SK-N-SH (cell line): ENCODE data around the gene CENPN. TPM values are rescaled to one million over a fixed set of nuclear protein-coding genes. Genes with fewer than 3 reads are reported as not detected.

Experiments used
- CTCF ChIA-PET: fragments of 300-600, 350-600 bp; formaldehyde crosslinking; extraction: SDS; loops from one replicate; lab custom pipeline; 2021; lab: Yijun Ruan, JAX
- POLR2A ChIA-PET: fragments of 350-600 bp; sonication (Branson Sonifier 250); formaldehyde crosslinking; extraction: SDS; loops from one replicate; lab custom pipeline; 2020; ENCODE audit warnings: antibody characterized with exemption, inconsistent platforms; lab: Yijun Ruan, JAX
- DNase-seq: peaks from one replicate; pipeline ENCODE4 v3.0.0; 2012
- H2AFZ ChIP-seq: fragments of 200-600 bp; sonication (generic); 2 replicates; pipeline ENCODE4 v1.8.1; 2016; ENCODE audit warnings: antibody characterized with exemption, mild to moderate bottlenecking, low read depth
- H3F3A ChIP-seq: fragments of 200-600 bp; sonication (generic); replicated peaks from 2 replicates; pipeline ENCODE3; 2016; ENCODE audit warnings: antibody characterized with exemption, mild to moderate bottlenecking; ENCODE audit not compliant: insufficient read depth
- H3K27ac ChIP-seq, 2 experiments: fragments of 200-500 bp in 1 of 2; fragments of 200-600 bp in 1 of 2; sonication (Bioruptor generic) in 1 of 2; sonication (generic), shearing (Covaris generic) in 1 of 2; 2 replicates each; pipeline versions ENCODE4 v1.5.1 to v1.6.1; 2014 to 2016; ENCODE audit warnings: low read depth in 2 of 2, inconsistent platforms in 1 of 2, low read length in 1 of 2, mild to moderate bottlenecking in 1 of 2, mixed read lengths in 1 of 2
- H3K27me3 ChIP-seq: fragments of 200-600 bp; sonication (generic), shearing (Covaris generic); 2 replicates; pipeline ENCODE4 v1.6.1; 2016; ENCODE audit warnings: mixed run types; ENCODE audit not compliant: insufficient read depth
- H3K36me3 ChIP-seq, 2 experiments: fragments of 200-500 bp in 1 of 2; fragments of 200-600 bp in 1 of 2; sonication (Bioruptor generic) in 1 of 2; sonication (generic) in 1 of 2; replicated peaks in 1 of 2; 2 replicates each; pipeline versions ENCODE3 to v1.5.1; 2014 to 2016; ENCODE audit warnings: low read length in 1 of 2, mild to moderate bottlenecking in 1 of 2; ENCODE audit not compliant: insufficient read depth in 2 of 2, control insufficient read depth in 1 of 2
- H3K4me1 ChIP-seq, 2 experiments: fragments of 200-500 bp in 1 of 2; fragments of 200-600 bp in 1 of 2; sonication (Bioruptor generic) in 1 of 2; sonication (generic), shearing (Covaris generic) in 1 of 2; 2 replicates each; pipeline versions ENCODE4 v1.5.1 to v1.6.1; 2014 to 2016; ENCODE audit warnings: low read depth in 1 of 2, low read length in 1 of 2, mixed run types in 1 of 2; ENCODE audit not compliant: insufficient read depth in 2 of 2, control insufficient read depth in 1 of 2
- H3K4me2 ChIP-seq: fragments of 200-600 bp; sonication (generic), shearing (Covaris generic); 2 replicates; pipeline ENCODE4 v1.6.1; 2017; ENCODE audit warnings: mixed run types
- H3K4me3 ChIP-seq, 2 experiments: fragments of 200-500 bp in 1 of 2; fragments of 200-600 bp in 1 of 2; sonication (Bioruptor generic) in 1 of 2; sonication (generic), shearing (Covaris generic) in 1 of 2; 2 replicates each; pipeline versions ENCODE4 v1.5.1 to v1.8.1; 2014 to 2016; ENCODE audit warnings: low read depth in 2 of 2, inconsistent platforms in 1 of 2, low read length in 1 of 2, mild to moderate bottlenecking in 1 of 2, mixed read lengths in 1 of 2, moderate library complexity in 1 of 2
- H3K79me2 ChIP-seq: fragments of 200-600 bp; sonication (generic); 2 replicates; pipeline ENCODE4 v1.8.1; 2017; ENCODE audit warnings: mild to moderate bottlenecking; ENCODE audit not compliant: insufficient read depth
- H3K9ac ChIP-seq: fragments of 200-600 bp; sonication (generic); 2 replicates; pipeline ENCODE4 v1.6.1; 2017; ENCODE audit warnings: mixed run types
- H3K9me2 ChIP-seq: fragments of 200-600 bp; sonication (generic); 2 replicates; pipeline ENCODE4 v1.6.1; 2017; ENCODE audit warnings: mixed run types
- H3K9me3 ChIP-seq: fragments of 200-600 bp; sonication (generic); 2 replicates; pipeline ENCODE4 v1.6.1; 2017; ENCODE audit warnings: mixed run types, mild to moderate bottlenecking, moderate library complexity
- H4K20me1 ChIP-seq: fragments of 200-600 bp; sonication (generic); 2 replicates; pipeline ENCODE4 v1.6.1; 2017; ENCODE audit warnings: mild to moderate bottlenecking, mixed run types; ENCODE audit not compliant: insufficient read depth
- CTCF ChIP-seq: fragments of 200-600 bp; sonication (generic); IDR thresholded peaks from 2 replicates; pipeline ENCODE4 v1.6.1; 2017; ENCODE audit warnings: antibody characterized with exemption, mild to moderate bottlenecking, moderate library complexity
- EZH2phosphoT487 ChIP-seq: fragments of 200-600 bp; sonication (generic); IDR thresholded peaks from 2 replicates; pipeline ENCODE4 v1.6.1; 2017; ENCODE audit warnings: low read depth, mixed run types, mild to moderate bottlenecking, antibody characterized with exemption, moderate library complexity, borderline replicate concordance
- GABPA ChIP-seq: IDR thresholded peaks from 2 replicates; pipeline ENCODE4 v1.4.0; 2012; ENCODE audit warnings: low read depth, mild to moderate bottlenecking
- MEF2A ChIP-seq: IDR thresholded peaks from 2 replicates; pipeline ENCODE4 v1.4.0; 2012; ENCODE audit warnings: low read depth, borderline replicate concordance
- MXI1 ChIP-seq: IDR thresholded peaks from 2 replicates; pipeline ENCODE4 v1.6.1; 2012; ENCODE audit warnings: mild to moderate bottlenecking, low read depth, low read length, improper control_type of control experiment
- NFIC ChIP-seq: IDR thresholded peaks from 2 replicates; pipeline ENCODE4 v1.4.0; 2012; ENCODE audit warnings: borderline replicate concordance
- RAD21 ChIP-seq: IDR thresholded peaks from 2 replicates; pipeline ENCODE4 v1.6.1; 2012; ENCODE audit warnings: mild to moderate bottlenecking, low read length
- RCOR1 ChIP-seq: fragments of 150-350 bp; IDR thresholded peaks from 2 replicates; pipeline ENCODE4 v1.6.1; 2017; ENCODE audit warnings: antibody characterized with exemption, low read length
- RFX5 ChIP-seq: IDR thresholded peaks from 2 replicates; pipeline ENCODE4 v1.6.1; 2012; ENCODE audit warnings: mild to moderate bottlenecking, improper control_type of control experiment, low read length
- RXRA ChIP-seq: IDR thresholded peaks from 2 replicates; pipeline ENCODE4 v1.4.0; 2012; ENCODE audit warnings: low read depth, mild to moderate bottlenecking, borderline replicate concordance
- SIN3A ChIP-seq: IDR thresholded peaks from 2 replicates; pipeline ENCODE4 v1.6.1; 2012; ENCODE audit warnings: low read depth, mild to moderate bottlenecking, low read length, moderate library complexity, borderline replicate concordance
- SMC3 ChIP-seq: IDR thresholded peaks from 2 replicates; pipeline ENCODE4 v1.6.1; 2012; ENCODE audit warnings: low read depth, low read length, improper control_type of control experiment
- TAF1 ChIP-seq: IDR thresholded peaks from 2 replicates; pipeline ENCODE4 v1.6.1; 2012; ENCODE audit warnings: low read depth, mild to moderate bottlenecking, low read length, moderate library complexity, borderline replicate concordance
- YY1 ChIP-seq: IDR thresholded peaks from 2 replicates; pipeline ENCODE4 v1.4.0; 2012; ENCODE audit warnings: low read depth, mild to moderate bottlenecking
- WGBS: methylation state at CpG from one replicate; pipeline ENCODE4 v1.1.6; 2017; ENCODE audit warnings: low lambda C conversion rate; 5-methylcytosine and 5-hydroxymethylcytosine counted together
- polyA plus RNA-seq, 3 experiments: library from polyadenylated mRNA; depleted of rRNA; stranded (reverse); fragments of >200 nt; gene quantifications; 2 replicates each; pipeline ENCODE4 v1.2.3, GENCODE V29; 2012

The CENPN gene
- polyA plus RNA-seq, 1 of the 3 experiments (the other 2 are of a cell fraction) = 35.3 TPM

DNA sequence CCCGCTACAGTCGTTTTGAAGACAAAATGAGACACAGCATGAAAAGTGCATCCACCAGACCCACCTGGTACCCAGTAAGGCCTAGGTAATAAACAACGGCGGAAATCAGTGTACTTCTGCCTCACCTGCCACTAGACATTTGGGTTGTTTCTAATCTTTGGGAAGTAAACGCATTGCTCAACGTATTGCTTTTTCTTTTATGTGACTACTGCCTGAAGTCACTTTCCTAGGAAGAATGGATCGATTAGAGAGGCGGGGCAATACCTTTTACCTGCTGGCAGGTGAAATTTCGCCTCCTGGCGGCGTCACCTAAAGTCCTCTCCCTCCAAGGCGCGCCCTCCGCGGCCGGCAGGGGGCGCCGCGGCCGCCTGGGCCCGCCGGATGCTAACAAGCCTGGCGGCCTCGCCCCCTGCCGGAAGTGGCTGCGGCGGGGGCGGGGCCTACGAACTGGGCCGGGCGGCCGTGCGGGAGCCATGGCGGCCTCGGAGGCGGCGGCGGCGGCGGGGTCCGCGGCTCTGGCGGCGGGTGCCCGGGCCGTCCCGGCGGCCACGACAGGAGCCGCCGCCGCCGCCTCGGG lies 28.5 kb downstream of the CENPN start, which contains the start of gene ATMIN:
Gene ATMIN (plus strand): TSS at position 445 of the 577 bp plus-strand sequence. CDS start 29 bp downstream, at position 474.
- Histone ChIP-seq H2AFZ (peak within 1 kb of the TSS; percentile 66), H3K9me3 (no peaks in the 10 kb centered on the region), H3F3A (no peaks in the 10 kb centered on the region), H3K27me3 (no peaks in the 10 kb centered on the region), H3K79me2 (peaks cover 43% of the 10 kb centered on the region), H3K9me2 (no peaks in the 10 kb centered on the region), H3K36me3 (peaks cover 0 to 13% of the 10 kb centered on the region in 2 experiments), H3K4me2 (peak within 1 kb of the TSS; percentile 89), H3K27ac (peak within 1 kb of the TSS in 1 of 2 experiments; percentile 65; a peak in 2 of 4 replicates), H3K4me1 (peaks cover 0 to 13% of the 10 kb centered on the region in 2 experiments; a peak in 2 of 4 replicates), H4K20me1 (peaks cover 9% of the 10 kb centered on the region; the same call in 1 of the 2 replicates), H3K9ac (peak within 1 kb of the TSS; percentile 57), H3K4me3 (peak within 1 kb of the TSS; percentile 67 to 86)
- 17% methylated on average over 18 of the region's 54 CpGs for WGBS
- DNase-seq = peak; percentile 98
- TF ChIP-seq RCOR1 = peak; percentile 32; the same call in 1 of the 2 replicates
- TF ChIP-seq MEF2A = no peak
- peak; percentile 82 for TF ChIP-seq SMC3
- no peak for TF ChIP-seq RFX5
- TF ChIP-seq RXRA = no peak
- TF ChIP-seq TAF1 = peak; percentile 40; the same call in 1 of the 2 replicates
- TF ChIP-seq SIN3A = peak; percentile 64; the same call in 1 of the 2 replicates
- TF ChIP-seq MXI1 = 0 out of 2 replicates have a peak, but pooled peaks have one; percentile 18
- no peak for TF ChIP-seq EZH2phosphoT487
- TF ChIP-seq NFIC = no peak
- TF ChIP-seq YY1 = peak; percentile 62
- peak; percentile 70 for TF ChIP-seq GABPA
- peak; percentile 64 for TF ChIP-seq RAD21
- peak; percentile 98 for TF ChIP-seq CTCF
- ChIA-PET CTCF (interaction anchor here (0.6 to 3.1 kb wide), 37 partner anchors 9 to 1914 kb away, joined by 3 to 22 read pairs (median 4); partner anchors contain the start of genes CENPN and CMC2), POLR2A (interaction anchor here (0.9 to 1.2 kb wide), 3 partner anchors 28 to 365 kb away, joined by 3 to 5 read pairs (median 3); partner anchors contain the start of genes C16orf46, CENPN and CMC2)
